Thyroid gland (tissue), 4 donors: ENCODE results near the gene SLC8A3.

Source experiments
- CTCF ChIP-seq, 6 experiments: fragments of 200-600 bp in 3 of 6; fragments of 450-650 bp in 3 of 6; sonication (generic) in 3 of 6; IDR thresholded peaks; one replicate each; pipeline ENCODE4 v1.5.1; 2016 to 2019; ENCODE audit warnings: antibody characterized with exemption in 6 of 6, mild to moderate bottlenecking in 2 of 6, inconsistent platforms in 1 of 6, moderate library complexity in 1 of 6
- POLR2A ChIP-seq, 2 donors: fragments of 450-650 bp; IDR thresholded peaks; one replicate each; pipeline ENCODE4 v1.6.1; 2017; ENCODE audit warnings: antibody characterized with exemption in 2 of 2, mild to moderate bottlenecking in 2 of 2, moderate library complexity in 1 of 2

- TF ChIP-seq CTCF (IDR thresholded peaks at IDR 0.05): peak in 3 of 6 experiments; percentile 29 to 48 (median 34)
- TF ChIP-seq POLR2A (IDR thresholded peaks at IDR 0.05): no peak
These were observed 101.9 kb downstream of the SLC8A3 start for GRCh38 chr14:70086685-70087379.
